Measurements from ENCODE around the gene ZNF451.

DNA sequence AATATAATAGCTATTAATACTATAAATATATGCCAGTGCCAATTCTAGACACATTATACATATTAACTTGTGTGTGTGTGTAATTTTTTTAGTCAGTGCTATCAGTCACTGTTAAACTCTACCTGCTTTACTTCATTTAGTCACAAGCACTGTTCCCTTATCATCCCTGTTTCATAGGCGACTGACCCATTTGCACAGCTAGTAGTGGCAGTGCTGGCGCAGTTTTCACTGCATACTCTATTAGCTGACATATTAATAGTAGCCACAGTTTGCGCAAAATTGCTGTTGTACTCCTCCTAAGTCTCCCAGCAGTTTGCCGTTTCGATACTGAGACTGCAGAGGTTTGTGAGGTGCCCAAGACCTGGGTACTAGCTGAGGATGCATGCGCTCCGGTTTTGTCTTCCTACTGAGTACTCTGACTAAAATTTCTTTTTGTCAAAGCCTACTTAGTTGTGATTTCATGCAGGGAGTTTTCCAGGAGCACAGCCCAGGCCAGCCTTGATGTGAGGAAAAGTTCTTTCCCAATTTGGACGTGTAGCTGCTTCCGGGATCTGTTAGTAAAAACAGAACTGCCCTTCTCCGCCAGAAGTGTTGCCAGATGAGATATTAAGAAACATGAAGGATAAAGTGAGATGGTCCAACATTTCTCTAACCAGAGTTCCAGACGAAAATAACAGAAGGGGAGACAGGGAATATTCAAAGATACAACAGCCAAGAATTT, 87.7 kb downstream of the ZNF451 start:
- TF ChIP-seq, protein P1, sequence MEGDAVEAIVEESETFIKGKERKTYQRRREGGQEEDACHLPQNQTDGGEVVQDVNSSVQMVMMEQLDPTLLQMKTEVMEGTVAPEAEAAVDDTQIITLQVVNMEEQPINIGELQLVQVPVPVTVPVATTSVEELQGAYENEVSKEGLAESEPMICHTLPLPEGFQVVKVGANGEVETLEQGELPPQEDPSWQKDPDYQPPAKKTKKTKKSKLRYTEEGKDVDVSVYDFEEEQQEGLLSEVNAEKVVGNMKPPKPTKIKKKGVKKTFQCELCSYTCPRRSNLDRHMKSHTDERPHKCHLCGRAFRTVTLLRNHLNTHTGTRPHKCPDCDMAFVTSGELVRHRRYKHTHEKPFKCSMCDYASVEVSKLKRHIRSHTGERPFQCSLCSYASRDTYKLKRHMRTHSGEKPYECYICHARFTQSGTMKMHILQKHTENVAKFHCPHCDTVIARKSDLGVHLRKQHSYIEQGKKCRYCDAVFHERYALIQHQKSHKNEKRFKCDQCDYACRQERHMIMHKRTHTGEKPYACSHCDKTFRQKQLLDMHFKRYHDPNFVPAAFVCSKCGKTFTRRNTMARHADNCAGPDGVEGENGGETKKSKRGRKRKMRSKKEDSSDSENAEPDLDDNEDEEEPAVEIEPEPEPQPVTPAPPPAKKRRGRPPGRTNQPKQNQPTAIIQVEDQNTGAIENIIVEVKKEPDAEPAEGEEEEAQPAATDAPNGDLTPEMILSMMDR (IDR thresholded peaks at IDR 0.05), result no peak
- no peak for TF ChIP-seq POLR2A (IDR thresholded peaks at IDR 0.05)
